Measurements from ENCODE around the gene CPM.
A peak's percentile ranks its signal among the peaks of the same experiment; 100 is the strongest.

The CPM gene

DNA sequence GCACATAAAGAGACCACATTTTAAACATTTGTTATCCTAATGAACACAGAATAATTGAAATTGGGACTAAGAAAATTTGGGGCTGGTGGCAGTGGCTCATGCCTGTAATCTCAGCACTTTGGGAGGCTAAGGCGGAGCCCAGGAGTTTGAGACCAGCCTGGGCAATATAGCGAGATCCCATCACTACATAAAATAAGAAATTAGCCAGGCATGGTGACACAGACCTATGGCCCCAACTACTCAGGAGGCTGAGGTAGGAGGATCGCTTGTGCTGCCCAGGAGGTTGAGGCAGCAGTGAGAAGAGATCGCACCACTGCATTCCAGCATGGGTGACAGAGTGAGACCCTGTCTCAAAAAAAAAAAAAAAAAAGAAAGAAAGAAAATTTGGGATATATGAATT, 59.7 kb downstream of the CPM start:
- DNase-seq: no peak

DNA sequence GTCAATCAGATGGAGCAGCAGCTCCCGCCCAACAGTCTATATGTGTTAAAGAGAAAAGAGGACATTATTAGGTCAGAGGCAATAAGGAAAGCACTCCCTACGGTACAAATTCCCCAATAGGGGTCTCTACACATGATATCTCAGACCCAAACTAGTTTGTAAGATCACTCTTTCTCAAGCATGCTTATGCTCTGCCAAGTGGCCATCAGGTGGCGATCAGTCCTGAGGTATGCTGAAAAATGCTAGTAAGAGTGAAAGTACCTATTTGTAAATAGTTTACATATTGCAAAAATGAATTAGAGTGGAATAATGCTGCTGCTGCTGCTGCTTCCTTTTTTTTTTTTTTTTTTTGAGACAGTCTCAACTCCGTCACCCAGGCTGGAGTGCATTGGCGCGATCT, 61.0 kb downstream of the CPM start:
- peak in 1 of 5 experiments; percentile 49 for DNase-seq

DNA sequence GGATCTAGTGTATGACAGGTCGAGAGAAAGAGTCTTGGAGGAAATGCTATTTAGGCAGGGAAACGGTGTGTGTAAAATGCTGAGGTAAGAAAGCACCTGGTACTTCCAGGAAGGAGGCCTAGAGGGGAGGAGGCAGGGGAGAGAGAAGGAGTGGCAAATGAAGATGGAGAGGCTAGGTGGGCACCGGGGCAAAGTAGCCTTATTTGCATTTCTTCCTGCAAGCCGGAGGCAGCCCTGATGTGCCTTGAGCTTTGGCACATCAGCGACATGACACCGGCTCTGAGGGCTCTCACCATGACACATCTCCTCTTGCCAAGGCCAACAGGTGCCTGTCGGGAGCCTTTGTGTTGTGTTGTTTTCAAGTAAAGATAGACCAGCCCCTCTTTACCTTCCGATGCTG, 61.6 kb downstream of the CPM start:
- no peak for DNase-seq

- no peak for DNase-seq
These were observed 62.5 kb downstream of the CPM start for GRCh38 chr12:68870443-68870842.

DNA sequence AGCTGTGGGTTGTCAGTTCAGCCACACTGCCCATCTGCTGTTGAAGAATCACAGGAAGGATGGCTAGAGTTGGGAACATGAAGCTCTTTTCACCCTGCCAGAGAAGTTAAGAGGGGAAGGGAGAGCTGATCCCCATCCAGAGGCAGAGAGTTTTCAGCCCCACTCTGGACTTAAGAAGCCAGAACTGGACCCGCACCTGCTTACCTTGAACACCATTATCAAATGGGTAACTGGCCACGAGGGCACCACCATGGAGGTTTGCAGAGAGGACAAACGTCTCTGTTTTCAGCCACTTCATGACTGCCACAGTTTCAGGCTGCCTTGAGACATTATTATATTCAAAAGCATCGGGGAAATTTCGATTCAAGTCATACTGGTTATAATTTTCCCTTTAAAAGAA, 63.0 kb downstream of the CPM start:
- no peak for DNase-seq

- DNase-seq: no peak
These were observed 64.8 kb downstream of the CPM start for GRCh38 chr12:68868043-68868790.

GRCh38 chr12:68867606-68868005, 65.4 kb downstream of the CPM start:
- no peak for DNase-seq

- DNase-seq: no peak
These were observed 66.0 kb downstream of the CPM start for GRCh38 chr12:68866950-68867349.

GRCh38 chr12:68865399-68866164, 67.4 kb downstream of the CPM start:
- DNase-seq: no peak

DNA sequence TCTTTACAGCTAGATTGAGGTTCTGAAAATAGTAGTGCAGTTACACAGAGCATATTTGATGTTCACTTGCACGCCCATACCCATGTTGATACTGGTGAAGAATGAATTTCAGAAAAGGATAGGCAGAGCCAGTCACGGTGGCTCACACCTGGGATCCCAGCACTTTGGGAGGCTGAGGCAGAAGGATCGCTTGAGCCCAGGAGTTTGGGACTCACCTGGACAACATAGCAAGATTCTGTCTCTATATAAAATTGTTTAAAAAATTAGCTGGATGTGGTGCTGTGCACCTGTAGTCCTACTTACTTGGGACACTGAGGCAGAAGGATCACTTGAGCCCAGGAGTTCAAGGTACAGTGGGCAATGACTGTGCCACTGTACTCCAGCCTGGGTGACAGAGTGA, 68.4 kb downstream of the CPM start:
- no peak for DNase-seq

GRCh38 chr12:68863886-68864454, 69.0 kb downstream of the CPM start:
- peak in 1 of 5 experiments; percentile 62 for DNase-seq

DNA sequence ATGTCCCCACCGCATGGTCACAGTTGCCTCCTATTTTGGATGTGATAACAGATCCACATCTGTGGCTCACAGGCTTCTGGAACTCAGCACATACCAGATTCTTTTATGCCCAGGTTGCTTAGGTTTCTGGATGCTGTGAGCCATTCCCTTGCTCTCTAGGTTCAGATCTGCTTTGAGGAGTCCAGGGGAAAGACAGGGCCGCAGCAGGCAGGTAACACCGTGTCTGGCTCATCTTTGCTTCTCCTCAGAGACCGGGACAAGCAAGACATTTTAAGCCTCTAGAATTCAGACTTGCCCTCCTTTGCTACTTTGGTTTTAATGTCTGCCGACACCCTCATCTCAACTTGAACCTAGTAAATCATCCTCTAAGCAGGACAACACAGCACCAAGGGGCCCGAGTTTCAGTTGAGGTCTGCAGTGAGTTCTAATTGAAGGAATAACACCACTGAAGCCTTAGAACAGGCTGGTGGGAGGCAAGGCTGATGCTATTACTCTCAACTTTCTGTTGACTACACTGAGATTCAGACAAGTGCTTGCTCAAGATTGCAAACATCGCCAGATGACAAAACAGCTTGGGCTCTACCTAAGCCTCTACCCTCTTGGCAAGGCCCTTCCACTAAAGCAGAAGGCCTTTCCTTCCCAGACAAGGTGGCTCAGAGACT, 69.7 kb downstream of the CPM start:
- DNase-seq: no peak

GRCh38 chr12:68861890-68862289, 71.1 kb downstream of the CPM start:
- no peak for DNase-seq

DNA sequence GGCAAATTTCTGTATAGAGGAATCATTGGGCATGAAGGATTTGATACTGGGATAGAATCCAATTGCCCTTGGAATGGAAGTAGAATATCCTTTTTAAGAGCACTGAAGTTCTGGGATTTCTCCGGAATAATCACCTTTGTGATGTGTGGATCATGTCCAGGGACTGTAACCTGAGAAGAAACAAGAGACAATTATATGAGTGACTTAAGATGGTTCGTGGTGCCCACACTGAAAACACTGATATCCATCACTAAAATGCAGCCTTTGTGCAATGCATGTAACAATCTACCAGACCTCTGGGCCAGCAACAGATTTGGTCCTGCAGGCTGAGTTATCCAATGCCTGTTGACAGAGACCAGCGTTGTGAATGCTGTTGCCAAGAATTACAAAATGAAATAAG, 76.5 kb downstream of the CPM start:
- DNase-seq: no peak

- DNase-seq: no peak
These were observed 77.2 kb downstream of the CPM start for GRCh38 chr12:68855771-68856170.

DNA sequence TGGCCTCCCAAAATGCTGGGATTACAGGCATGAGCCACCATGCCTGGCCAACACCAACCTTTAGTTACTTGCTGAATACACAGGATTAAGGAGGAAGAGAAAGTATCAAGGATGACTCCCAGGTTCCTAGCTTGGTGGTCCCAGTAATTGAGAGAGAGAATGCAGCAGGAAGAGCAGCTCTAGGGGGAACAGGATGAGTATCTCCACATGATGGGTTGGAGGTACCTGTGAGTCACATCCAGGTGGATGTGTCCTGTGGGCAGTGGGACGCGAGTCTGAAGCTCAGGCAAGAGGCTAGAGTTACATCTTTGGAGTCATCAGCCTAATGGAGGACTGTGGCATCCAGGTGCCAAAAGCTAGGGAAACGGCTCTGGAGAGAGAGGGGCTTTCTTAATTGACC, 77.9 kb downstream of the CPM start:
- no peak for DNase-seq

- no peak for DNase-seq
These were observed 78.4 kb downstream of the CPM start for GRCh38 chr12:68854554-68854953.

- DNase-seq: no peak
These were observed 78.9 kb downstream of the CPM start for GRCh38 chr12:68854078-68854468.

DNA sequence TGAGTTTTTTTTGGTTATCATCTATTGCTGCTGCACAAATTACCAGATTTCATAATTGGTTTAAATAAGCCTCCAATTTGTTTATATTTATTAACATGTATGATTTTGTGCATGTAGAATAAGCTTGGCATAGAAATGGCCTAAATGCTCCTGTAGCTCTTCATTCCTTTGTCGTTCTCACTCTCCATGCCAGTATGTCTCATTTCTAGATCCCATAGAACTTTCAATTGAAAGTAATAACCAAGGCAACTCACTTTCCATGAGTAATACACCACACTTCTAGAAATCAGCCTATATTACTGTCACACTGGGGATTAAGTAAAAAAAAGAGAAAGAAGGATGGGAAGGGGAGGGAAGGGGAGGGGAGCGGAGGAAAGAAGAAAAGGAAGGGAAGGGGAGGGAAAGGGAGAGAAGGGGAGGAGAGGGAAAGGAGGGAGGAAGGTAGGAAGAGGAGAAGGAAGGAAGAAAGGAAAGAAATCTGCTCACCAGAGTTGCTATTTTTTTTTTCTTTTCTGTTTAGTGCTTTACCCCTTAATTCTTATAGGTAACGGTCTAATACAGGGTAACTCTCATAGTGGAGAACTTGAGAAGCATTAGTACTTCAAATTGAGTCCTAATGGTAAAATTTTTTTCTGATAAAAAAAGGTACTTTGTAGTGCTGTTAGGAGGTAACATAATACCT, 79.4 kb downstream of the CPM start:
- no peak for DNase-seq

DNA sequence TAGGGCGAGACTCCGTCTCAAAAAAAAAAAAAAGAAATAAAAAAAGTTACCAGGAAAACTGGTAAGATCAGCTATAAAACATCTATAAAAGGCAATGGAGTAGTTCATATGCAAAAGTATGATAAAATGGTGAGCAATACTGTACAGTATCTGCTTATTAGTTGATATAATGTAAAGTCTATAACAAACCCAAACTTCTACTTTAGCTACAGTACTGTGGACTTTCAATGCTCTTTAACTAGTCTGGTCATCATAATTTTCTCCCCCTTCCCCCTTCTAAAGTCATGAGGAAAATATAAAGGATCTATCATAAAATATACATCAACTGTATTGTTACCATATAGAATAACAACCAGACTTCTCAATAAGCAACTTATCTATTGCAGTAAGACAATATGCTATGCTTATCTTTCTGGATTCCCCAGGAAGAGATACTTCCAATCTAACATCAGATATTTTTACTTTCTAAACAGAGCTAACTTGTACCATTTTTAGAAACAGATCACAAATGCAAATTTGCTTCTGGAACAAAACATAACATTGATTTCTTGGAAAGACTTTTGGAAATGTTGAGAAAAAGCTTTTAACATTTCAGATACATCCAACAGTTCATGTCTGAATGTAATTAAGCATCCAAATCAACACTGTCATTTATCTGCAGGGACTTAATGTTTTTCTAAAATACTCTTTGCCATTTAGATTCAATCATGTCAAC, 81.2 kb downstream of the CPM start:
- DNase-seq: no peak

DNA sequence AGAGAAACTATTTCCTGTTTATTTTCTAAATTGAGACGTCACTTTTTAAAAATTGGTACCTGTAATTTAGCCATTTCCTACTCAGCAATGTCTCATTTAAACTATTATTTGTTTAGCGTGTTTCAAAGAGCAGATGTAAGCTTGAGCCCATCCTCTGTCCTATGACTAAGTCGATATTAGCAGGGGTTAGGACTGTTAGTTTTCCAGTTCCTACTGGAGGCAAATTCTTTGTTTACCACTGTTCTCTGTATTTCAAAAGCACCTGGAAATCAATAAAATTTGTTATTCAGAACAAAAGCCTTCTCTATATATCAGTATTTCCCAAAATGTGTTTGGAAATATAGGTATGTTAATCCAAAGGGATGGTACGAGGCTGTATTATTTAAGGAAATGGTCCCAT, 82.6 kb downstream of the CPM start:
- no peak for DNase-seq

DNA sequence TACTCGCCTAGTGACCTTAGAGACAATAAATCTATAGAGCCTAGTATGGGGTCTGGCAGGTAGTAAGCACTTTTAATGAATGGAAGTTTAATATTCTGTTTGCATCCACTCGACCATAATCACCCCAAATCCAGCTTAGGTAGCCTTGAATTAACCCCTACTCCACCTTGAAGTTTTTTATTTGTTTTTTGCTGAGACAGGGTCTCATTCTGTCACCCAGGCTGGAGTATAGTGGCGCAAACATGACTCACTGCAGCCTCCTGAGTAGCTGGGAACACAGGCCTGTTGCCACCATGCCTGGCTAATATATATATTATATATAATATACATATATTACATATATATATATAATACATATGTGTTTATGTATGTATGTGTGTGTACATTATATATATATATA, 86.2 kb downstream of the CPM start:
- no peak for DNase-seq
